Stimulated activated CD4-positive, alpha-beta T cell treated with anti-CD3 and anti-CD28 coated beads, Interleukin-4, amount 100 ng/mL, for 1 hour (primary cell): Measurements from ENCODE around the gene OR51S1.
"Not testable (repeated sequence)": the region's sequence is repeated elsewhere in the genome, so short reads cannot be mapped to it uniquely, and the experiment has no call there.

Experiments used
- DNase-seq: peaks from one replicate; pipeline ENCODE4 v3.0.0-alpha.2; 2020

The OR51S1 gene

DNA sequence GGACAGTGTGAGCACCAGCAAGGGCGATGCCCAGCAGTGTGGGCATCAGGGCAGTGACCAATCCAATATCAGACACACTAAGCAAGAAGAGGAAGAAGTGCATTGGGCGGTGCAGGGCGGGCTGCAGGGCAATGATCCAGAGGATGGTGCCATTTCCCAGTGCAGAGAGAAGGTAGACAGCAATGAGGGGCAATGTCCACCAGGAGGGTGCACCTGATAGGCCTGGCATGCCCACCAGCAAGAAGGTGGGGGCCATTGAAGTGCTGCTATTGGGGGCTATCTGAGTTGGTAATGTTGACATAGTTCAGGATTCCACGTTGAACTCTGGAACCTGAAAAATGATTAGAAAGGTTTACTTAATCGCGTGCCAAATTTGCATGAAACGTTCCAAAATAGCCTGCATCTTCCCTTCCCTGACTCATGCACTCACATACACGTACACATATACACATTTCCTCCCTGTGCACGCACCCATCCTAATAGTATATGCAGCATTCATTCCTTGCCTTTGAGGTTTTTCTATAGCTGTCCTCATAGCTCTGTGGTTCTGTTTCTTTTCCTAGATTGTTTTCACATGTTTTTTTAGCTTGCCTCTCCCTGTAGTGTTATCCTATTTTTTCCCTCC is at the start of gene OR51S1:
TSS of gene OR51S1 (minus strand) at position 301 of the 625 bp plus-strand sequence. CDS start at position 301, 0 bp downstream.
- DNase-seq = no peak

DNA sequence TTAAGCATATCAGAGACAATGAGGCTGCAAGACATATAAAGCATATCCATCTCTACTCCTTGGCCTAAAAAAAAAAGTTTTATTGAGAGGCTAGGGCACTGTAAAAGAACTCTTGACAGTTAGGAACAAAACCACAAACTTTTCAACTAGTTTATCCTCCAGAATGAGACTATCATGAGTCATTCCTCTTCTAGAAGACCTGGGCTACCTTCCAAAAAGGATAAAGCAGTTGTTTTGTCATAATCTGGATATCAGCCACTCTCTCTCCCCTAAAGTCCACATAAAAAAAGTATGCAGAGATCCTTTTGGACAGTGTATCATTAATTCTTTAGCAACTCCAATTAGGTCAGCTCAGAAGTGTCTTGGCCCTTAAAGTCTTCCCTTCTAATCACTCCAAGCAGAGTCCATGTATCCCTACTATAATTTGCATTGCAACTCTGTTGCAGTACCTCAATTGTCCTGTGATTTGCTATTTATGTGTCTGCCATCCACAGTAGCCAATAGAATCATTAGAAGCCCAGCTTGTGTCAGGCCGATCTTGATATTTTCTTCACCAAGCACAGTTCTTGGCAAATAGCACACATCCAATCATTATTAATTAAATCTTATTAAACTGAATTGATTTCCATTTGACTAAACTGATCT is 43.1 kb upstream of the OR51S1 start:
- no peak for DNase-seq

DNA sequence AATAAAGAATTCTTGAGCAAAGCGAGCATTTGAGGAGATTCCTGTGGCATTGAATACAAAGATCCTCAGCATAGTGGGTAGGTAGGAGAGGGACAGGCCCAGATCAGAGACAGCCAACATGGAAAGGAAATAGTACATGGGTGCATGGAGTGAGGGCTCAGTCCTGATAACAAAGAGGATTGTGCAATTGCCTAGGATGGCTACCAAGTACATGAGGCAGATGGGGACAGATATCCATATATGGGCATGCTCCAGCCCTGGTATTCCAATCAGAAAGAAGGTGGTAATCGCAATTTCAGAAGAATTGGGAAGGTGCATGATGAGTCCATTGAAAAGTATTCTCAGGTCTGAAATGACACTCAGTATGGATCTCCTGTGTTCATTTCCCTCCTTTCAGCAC is 41.3 kb upstream of the OR51S1 start:
- DNase-seq = no peak

GRCh38 chr11:4887591-4887990 is 38.6 kb upstream of the OR51S1 start:
- DNase-seq = no peak

DNA sequence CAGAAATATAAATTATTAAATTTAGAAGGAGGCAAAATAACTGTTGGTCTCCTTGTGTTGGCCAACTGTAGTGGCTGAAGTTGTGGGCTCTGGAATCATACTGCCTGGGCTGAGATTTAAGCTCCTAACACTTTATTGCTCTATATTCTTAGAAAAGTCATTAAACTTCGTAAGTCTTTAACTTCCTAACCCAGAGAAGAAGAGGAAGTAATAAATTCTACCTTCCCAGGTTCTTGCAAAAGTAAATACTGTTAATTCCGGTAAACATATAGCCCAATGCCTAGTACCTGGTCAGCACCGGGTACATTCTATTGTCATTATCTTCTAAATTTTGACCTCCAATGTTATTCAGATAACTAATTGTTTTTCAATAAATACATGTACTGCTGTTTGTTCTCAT is 37.2 kb upstream of the OR51S1 start:
- no peak for DNase-seq

- DNase-seq = no peak
Observed at GRCh38 chr11:4884361-4884760, 35.4 kb upstream of the OR51S1 start.

GRCh38 chr11:4882543-4882942 is 33.5 kb upstream of the OR51S1 start:
- no peak for DNase-seq

DNA sequence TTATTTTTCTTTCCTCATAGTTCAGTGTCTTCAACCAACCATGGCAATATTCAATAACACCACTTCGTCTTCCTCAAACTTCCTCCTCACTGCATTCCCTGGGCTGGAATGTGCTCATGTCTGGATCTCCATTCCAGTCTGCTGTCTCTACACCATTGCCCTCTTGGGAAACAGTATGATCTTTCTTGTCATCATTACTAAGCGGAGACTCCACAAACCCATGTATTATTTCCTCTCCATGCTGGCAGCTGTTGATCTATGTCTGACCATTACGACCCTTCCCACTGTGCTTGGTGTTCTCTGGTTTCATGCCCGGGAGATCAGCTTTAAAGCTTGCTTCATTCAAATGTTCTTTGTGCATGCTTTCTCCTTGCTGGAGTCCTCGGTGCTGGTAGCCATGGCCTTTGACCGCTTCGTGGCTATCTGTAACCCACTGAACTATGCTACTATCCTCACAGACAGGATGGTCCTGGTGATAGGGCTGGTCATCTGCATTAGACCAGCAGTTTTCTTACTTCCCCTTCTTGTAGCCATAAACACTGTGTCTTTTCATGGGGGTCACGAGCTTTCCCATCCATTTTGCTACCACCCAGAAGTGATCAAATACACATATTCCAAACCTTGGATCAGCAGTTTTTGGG is 33.0 kb upstream of the OR51S1 start, which contains the start of gene OR51T1:
TSS of gene OR51T1 (plus strand) at position 41 of the 641 bp plus-strand sequence. CDS start at position 41, 0 bp downstream.
- no peak for DNase-seq

DNA sequence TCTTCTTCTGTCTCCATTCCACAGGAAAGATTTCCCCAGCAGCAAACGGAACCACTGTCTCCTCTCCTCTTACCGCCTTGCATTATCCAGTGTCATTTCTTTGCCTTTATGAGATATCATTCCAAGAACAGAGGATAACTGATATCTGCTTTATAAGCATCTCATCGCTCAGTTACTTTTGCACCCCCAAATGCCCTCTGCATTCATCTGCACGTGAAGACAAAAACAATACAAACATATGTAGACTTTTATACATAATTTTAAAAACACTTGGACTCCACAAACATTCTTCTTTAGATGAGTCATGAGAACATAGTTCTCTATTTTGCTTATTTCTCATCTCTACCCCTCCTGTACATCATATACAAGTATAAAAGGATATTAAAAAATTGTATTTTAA is 32.2 kb upstream of the OR51S1 start:
- DNase-seq = no peak

DNA sequence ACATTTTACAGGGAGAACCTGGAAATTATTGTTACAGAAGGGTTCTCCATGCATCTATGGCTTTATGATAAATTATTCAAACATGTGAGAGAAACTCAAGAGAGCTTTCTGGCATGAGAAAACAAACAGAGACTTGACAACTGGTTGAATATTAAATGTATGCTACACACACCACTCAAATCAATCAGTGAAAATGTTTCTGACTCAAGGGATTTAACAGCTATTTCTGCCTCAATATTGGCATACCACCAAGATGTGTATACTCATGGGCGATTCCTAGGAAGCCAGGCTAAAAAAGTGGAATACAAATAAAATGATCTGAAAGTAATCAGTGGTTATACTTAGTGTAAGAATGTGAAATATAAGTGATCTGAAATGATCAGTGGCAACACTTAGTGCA is 16.8 kb upstream of the OR51S1 start:
- DNase-seq = no peak

DNA sequence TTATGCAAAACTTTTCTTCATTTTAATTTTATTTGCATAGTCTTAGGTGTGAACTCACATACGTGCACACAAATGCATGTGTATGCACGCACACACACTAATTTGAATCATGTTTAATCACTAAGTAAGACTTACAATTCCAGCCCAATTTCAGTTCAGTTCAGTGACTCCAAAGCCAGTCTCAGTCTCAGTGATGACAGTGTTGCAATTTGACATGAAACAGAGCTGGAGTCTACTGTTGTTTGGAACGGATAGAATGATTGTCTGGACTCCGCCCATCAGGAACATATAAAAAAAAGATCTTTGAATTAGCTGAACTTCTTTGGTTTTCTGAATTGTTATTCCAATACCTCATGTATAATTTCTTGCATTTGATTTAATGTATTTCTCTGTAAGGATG is 14.9 kb upstream of the OR51S1 start:
- no peak for DNase-seq

DNA sequence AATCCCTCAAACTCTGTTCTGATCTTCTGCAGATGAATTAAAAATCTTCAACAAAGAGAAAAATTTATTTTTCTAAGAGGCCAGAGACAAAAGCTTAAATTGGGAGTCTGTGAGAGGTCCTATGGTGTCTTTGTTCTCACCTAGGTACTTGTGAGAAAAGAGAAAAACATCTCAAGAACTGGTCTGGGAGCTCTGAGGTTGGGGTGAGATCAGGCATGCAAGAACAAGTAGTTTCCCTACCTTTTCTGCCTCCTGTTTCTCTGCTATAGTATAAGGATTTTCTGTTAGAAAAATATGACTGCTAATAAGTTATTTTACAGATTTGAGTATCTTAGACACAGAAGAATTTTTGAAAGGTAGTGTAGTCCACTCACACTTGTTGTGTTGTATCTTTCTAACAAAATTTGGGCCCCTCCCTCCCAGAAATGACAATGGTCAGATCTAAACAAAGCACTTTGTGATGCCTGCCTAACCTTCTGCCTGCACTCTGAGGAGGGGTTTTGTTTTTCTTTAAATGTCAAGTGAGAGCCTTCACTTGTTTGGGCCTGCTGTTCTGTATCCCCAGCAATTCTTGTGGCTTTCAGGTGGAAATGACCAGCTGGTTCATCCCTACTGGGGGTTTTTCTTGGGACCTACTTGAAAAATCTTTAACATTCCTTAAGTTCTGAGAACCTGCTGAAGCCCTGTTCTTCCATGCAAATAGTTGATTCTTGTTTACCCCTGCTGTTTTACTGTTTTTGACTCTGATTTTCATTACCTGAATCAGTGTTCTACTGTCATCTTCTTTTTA is 13.6 kb upstream of the OR51S1 start:
- DNase-seq = no peak

- not testable (repeated sequence) for DNase-seq
Observed at GRCh38 chr11:4854286-4854685, 5.3 kb upstream of the OR51S1 start.

GRCh38 chr11:4851033-4851432 is 2.0 kb upstream of the OR51S1 start:
- DNase-seq = no peak

DNA sequence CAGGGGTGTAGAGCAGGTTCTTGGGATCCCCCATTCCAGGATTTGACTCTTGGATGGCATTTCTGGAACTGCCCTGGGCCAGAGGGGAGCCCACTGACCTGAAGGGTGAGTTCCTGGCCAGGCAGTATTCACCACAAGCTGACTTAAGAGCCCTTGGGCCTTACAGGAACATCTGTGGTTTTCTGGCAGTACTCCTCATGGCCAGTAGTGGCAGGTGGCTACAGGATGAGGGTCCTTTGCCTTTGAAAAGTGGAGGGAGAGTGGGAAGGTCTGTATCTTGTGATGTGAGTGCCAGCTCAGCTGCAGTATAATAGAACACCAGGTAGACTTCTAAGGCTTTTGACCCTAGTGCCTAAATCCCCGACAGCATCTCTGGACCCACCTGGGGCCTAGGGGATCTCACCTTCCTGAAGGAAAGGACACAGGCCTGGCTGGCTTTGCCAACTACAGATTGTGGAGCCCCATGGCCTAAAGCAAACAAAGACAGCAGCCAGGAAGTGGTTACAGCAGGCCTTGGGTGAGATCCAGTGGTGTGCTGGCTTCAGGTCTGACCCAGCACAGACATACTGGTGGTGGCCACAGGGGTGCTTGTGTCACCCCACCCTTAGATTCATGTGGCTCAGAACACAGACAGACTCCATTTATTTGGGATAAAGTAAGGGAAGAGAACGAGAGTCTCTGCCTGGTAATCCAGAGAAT is 9.0 kb downstream of the OR51S1 start:
- no peak for DNase-seq

- no peak for DNase-seq
Observed at GRCh38 chr11:4830909-4831308, 18.1 kb downstream of the OR51S1 start.

- DNase-seq = no peak
Observed at GRCh38 chr11:4830346-4830745, 18.7 kb downstream of the OR51S1 start.

DNA sequence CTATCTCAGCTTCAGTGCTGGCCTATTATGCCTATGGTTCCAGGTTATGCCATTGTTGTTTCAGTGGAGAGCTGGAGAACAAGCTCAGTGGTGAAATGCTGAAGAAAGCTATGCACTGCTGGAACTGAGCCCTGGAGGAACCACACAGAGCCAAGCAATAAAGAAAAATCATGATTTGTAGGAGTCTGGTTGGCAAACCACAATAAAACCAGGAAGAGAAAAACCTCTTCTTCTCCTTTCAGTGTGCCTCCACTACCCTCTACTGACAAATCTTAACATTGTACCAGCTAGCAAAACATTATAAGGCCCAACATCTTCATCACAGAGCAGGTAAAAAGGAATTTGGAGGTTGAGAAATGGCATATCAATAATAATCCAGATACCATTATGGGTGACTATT is 22.6 kb downstream of the OR51S1 start:
- no peak for DNase-seq

GRCh38 chr11:4825132-4825531 is 23.9 kb downstream of the OR51S1 start:
- DNase-seq = no peak

- DNase-seq = no peak
Observed at GRCh38 chr11:4821021-4821420, 28.0 kb downstream of the OR51S1 start, which contains the start of gene OR51F2. OR51F2 (plus strand) TSS chr11:4821321; CDS start chr11:4821422, 101 bp downstream.

GRCh38 chr11:4809246-4809645 is 39.8 kb downstream of the OR51S1 start:
- no peak for DNase-seq

GRCh38 chr11:4808476-4808875 is 40.5 kb downstream of the OR51S1 start:
- DNase-seq = no peak

DNA sequence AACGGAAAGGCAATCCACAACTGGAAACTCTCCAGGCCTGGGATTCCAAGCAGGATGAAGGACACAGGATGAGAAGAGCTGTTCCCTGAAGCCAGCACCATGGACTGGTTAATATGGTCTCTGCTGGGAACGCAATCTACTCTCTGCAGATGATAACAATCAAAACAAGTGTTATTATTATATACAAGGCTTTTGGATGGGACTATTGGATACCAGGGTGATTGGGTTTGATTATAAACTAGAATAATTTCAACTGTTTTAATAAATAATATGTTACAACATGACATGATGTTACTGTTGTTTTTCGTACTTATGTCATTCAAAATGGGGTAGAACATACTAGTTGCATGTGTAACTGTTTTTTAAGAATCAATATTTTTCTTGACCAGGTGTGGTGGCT is 44.7 kb downstream of the OR51S1 start, which contains the start of gene OR52R1:
TSS of gene OR52R1 (minus strand) at position 101 of the 400 bp plus-strand sequence. CDS start at position 101, 0 bp downstream.
- no peak for DNase-seq
